Upper lobe of right lung (tissue), 1 donor: Measurements from ENCODE around the gene EXOC4. TPM values are rescaled to one million over a fixed set of nuclear protein-coding genes. Genes with fewer than 3 reads are reported as not detected.

Experiments
- ATAC-seq: fragments of 200-7000 bp; cut with Tn5 transposase; one replicate; pipeline ENCODE4 v1.9.1; 2020; ENCODE audit warnings: mild to moderate bottlenecking, moderate library complexity
- DNase-seq: peaks from one replicate; pipeline ENCODE4 v3.0.0-alpha.2; 2020
- H3K27ac ChIP-seq: fragments of 200-600 bp; one replicate; pipeline ENCODE4 v1.8.0; 2022
- H3K27me3 ChIP-seq: fragments of 200-600 bp; one replicate; pipeline ENCODE4 v1.8.0; 2022; ENCODE audit warnings: mild to moderate bottlenecking
- H3K36me3 ChIP-seq: fragments of 200-600 bp; one replicate; pipeline ENCODE4 v1.8.0; 2022
- H3K4me1 ChIP-seq: fragments of 200-600 bp; one replicate; pipeline ENCODE4 v1.8.0; 2022
- H3K4me3 ChIP-seq: fragments of 200-600 bp; one replicate; pipeline ENCODE4 v1.8.0; 2022; ENCODE audit warnings: mild to moderate bottlenecking
- H3K9me3 ChIP-seq: fragments of 200-600 bp; one replicate; pipeline ENCODE4 v1.8.0; 2022
- CTCF ChIP-seq: fragments of 200-600 bp; IDR thresholded peaks from one replicate; pipeline ENCODE4 v1.8.0; 2022; ENCODE audit warnings: antibody characterized with exemption
- intact Hi-C: fragments of 100-400 bp; cut with DNase I; formaldehyde crosslinking; loops from one replicate; pipeline ENCODE4 v1.11.0; 2022
- total RNA-seq: library from RNA; stranded (reverse); fragmentation: NEBNext Ultra II Directional; extraction: Animal tissue kit (Norgen Biotek cat#: 25700); gene quantifications from one replicate; pipeline ENCODE4 v1.2.1, GENCODE V29; 2021
- donor health status: DM: no; HTN: yes; CAD: no; lungs with severe emphysema.

The EXOC4 gene
- total RNA-seq, 1 donor from 2014 or later, result 73.5 TPM

DNA sequence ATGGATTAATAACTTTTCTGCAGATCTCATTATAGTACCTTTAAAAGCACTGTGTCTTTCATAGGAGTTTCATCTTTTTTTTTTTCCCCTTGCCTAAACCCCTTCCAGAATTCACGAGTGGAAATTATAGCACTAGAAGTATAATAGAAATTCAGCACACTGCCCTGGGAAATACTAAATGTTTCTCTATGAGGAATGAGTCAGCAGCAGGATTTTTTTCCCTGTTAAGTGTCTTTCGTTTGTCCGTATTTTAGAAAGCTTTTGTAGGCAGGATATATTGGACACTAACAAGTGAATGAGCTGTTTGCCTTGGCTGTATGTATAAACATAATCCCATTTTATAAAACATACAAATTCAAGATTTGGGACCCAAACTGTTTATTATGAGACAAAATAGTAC is 105.8 kb downstream of the EXOC4 start:
- no peak for TF ChIP-seq CTCF
- DNase-seq (no peak), ATAC-seq (no peak)
- Histone ChIP-seq H3K27ac (no peak overlapping the region), H3K9me3 (peaks cover under 1% of the 10 kb centered on the region), H3K4me3 (no peak overlapping the region), H3K36me3 (peaks cover 5% of the 10 kb centered on the region), H3K4me1 (no peaks in the 10 kb centered on the region), H3K27me3 (no peaks in the 10 kb centered on the region)
- intact Hi-C loops, result no loop called here

- Histone ChIP-seq H3K27me3 (no peaks in the 10 kb centered on the region), H3K4me3 (no peak overlapping the region), H3K27ac (no peak overlapping the region), H3K4me1 (no peaks in the 10 kb centered on the region), H3K9me3 (no peaks in the 10 kb centered on the region), H3K36me3 (peaks cover 5% of the 10 kb centered on the region)
- DNase-seq (no peak), ATAC-seq (no peak)
- no peak for TF ChIP-seq CTCF
- intact Hi-C loops, result no loop called here
These were observed 106.6 kb downstream of the EXOC4 start for GRCh38 chr7:133359449-133359848.

GRCh38 chr7:133360201-133360600 is 107.3 kb downstream of the EXOC4 start:
- Histone ChIP-seq H3K27me3 (no peaks in the 10 kb centered on the region), H3K9me3 (no peaks in the 10 kb centered on the region), H3K27ac (no peak overlapping the region), H3K4me1 (no peaks in the 10 kb centered on the region), H3K4me3 (no peak overlapping the region), H3K36me3 (peaks cover 5% of the 10 kb centered on the region)
- no peak for ATAC-seq
- TF ChIP-seq CTCF, result no peak
- intact Hi-C loops, result no loop called here
- no peak for DNase-seq

DNA sequence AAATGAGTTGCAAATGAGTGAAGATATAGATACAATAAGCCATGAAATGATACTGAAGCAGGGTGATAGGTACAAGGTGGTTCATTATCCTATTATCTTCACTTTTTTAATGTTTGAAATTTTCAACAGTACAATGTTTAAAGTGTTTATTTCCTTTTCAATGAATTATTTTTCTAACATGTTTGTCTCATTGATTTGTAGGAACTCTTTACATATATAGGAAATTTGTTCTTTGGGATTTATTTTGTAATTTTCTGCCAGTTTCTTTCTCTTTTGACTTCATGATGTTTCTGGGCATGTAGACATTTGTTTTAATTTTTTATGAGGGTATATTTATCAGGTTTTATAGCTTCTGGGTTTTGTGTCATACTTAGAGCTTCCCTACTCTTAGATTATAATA is 108.9 kb downstream of the EXOC4 start:
- no peaks in the 10 kb centered on the region for H3K36me3 ChIP-seq
- ATAC-seq (no peak), DNase-seq (no peak)
- no peaks in the 10 kb centered on the region for H3K27me3 ChIP-seq
- intact Hi-C loops, result no loop called here
- no peak overlapping the region for H3K4me3 ChIP-seq
- H3K27ac ChIP-seq, result no peak overlapping the region
- TF ChIP-seq CTCF, result no peak
- H3K9me3 ChIP-seq, result no peaks in the 10 kb centered on the region
- H3K4me1 ChIP-seq, result peaks cover 6% of the 10 kb centered on the region

- Histone ChIP-seq H3K27me3 (no peaks in the 10 kb centered on the region), H3K36me3 (no peaks in the 10 kb centered on the region), H3K9me3 (no peaks in the 10 kb centered on the region), H3K4me1 (peaks cover 6% of the 10 kb centered on the region), H3K27ac (no peak overlapping the region), H3K4me3 (no peak overlapping the region)
- DNase-seq (no peak), ATAC-seq (no peak)
- no peak for TF ChIP-seq CTCF
- intact Hi-C loops, result no loop called here
These were observed 112.2 kb downstream of the EXOC4 start for GRCh38 chr7:133364959-133365690.

DNA sequence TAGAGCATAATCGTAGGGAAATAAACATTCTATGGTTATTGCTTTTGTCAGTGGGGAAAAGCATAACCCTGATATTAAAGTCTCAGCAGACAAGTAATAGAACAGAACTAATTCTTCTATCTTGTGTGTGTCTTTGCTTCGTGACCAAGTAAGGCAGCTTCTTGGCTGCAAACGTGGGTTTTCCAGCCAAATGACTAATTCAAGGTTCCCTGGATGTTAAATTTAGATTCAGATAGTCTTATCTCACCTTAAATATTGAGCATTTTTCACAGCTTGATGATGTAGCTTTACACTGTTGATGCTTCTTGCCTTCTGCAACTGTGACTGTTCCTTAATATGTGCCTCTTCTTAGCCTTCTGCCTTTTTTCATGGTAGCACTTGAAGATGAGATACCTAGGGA is 113.0 kb downstream of the EXOC4 start:
- TF ChIP-seq CTCF, result no peak
- intact Hi-C loops, result no loop called here

More for the DNA sequence above, 113.0 kb downstream of the EXOC4 start:
- Histone ChIP-seq H3K36me3 (no peaks in the 10 kb centered on the region), H3K4me3 (no peak overlapping the region), H3K4me1 (peaks cover 6% of the 10 kb centered on the region), H3K27ac (no peak overlapping the region), H3K9me3 (no peaks in the 10 kb centered on the region), H3K27me3 (no peaks in the 10 kb centered on the region)
- ATAC-seq (no peak), DNase-seq (no peak)
